HepG2 (cell line): ENCODE results near the gene KANSL1. TPM values are rescaled to one million over a fixed set of nuclear protein-coding genes. Genes with fewer than 3 reads are reported as not detected.
A peak's percentile ranks its signal among the peaks of the same experiment; 100 is the strongest.

Experiments
- EZH2 ChIP-seq: conservative IDR thresholded peaks from 2 replicates; pipeline ENCODE4 v1.6.1; 2012; ENCODE audit warnings: mild to moderate bottlenecking, low read depth, low read length, moderate library complexity
- KLF16 ChIP-seq, 2 experiments: sonication (generic) in 1 of 2; formaldehyde crosslinking in 1 of 2; IDR thresholded peaks; 2 replicates each; pipeline versions ENCODE4 v1.6.1 to v1.8.0; 2016 to 2023; ENCODE audit warnings: missing genetic modification reagents in 2 of 2, missing compliant biosample characterization in 1 of 2
- NFRKB ChIP-seq: fragments of 450-650 bp; IDR thresholded peaks from 2 replicates; pipeline ENCODE4 v1.6.1; 2017
- RORA ChIP-seq: sonication (generic); formaldehyde crosslinking; IDR thresholded peaks from 2 replicates; pipeline ENCODE4 v1.5.0; 2020; ENCODE audit warnings: mild to moderate bottlenecking, missing genetic modification reagents, moderate library complexity
- SOX13 ChIP-seq, 3 experiments: fragments of 450-650 bp in 1 of 3; sonication (generic) in 1 of 3; formaldehyde crosslinking in 1 of 3; IDR thresholded peaks in 2 of 3; conservative IDR thresholded peaks in 1 of 3; 2 replicates each; pipeline versions ENCODE4 v1.5.0 to v1.6.1; 2016 to 2020; ENCODE audit warnings: antibody characterized with exemption in 1 of 3, mild to moderate bottlenecking in 1 of 3, missing compliant biosample characterization in 1 of 3, missing genetic modification reagents in 1 of 3, moderate library complexity in 1 of 3
- SYNCRIP ChIP-seq: fragments of 200-400 bp; formaldehyde crosslinking; IDR thresholded peaks from 2 replicates; pipeline ENCODE4 v1.6.1; 2018; ENCODE audit warnings: mild to moderate bottlenecking, low read depth, low read length; ENCODE audit not compliant: insufficient read depth
- TEAD2 ChIP-seq: sonication (generic); formaldehyde crosslinking; IDR thresholded peaks from 2 replicates; pipeline ENCODE4 v1.9.0; 2021; ENCODE audit warnings: missing genetic modification reagents
- ZBTB1 ChIP-seq: sonication (generic); formaldehyde crosslinking; IDR thresholded peaks from 2 replicates; pipeline ENCODE4 v1.4.0; 2020; ENCODE audit warnings: missing genetic modification reagents, borderline replicate concordance
- ZBTB20 ChIP-seq: sonication (generic); formaldehyde crosslinking; IDR thresholded peaks from 2 replicates; pipeline ENCODE4 v1.8.1; 2023; ENCODE audit warnings: missing genetic modification reagents, low read depth, mild to moderate bottlenecking, borderline replicate concordance
- ZBTB42 ChIP-seq: sonication (generic); formaldehyde crosslinking; IDR thresholded peaks from 2 replicates; pipeline ENCODE4 v1.5.0; 2020; ENCODE audit warnings: mild to moderate bottlenecking, missing genetic modification reagents
- ZKSCAN5 ChIP-seq: sonication (generic); formaldehyde crosslinking; IDR thresholded peaks from 2 replicates; pipeline ENCODE4 v1.5.1; 2020; ENCODE audit warnings: mild to moderate bottlenecking, missing genetic modification reagents
- ZNF235 ChIP-seq: sonication (generic); formaldehyde crosslinking; IDR thresholded peaks from 2 replicates; pipeline ENCODE4 v1.8.1; 2023; ENCODE audit warnings: mild to moderate bottlenecking, missing genetic modification reagents, borderline replicate concordance
- ZNF552 ChIP-seq: sonication (generic); formaldehyde crosslinking; IDR thresholded peaks from 2 replicates; pipeline ENCODE4 v1.9.0; 2022; ENCODE audit warnings: missing genetic modification reagents, mild to moderate bottlenecking, borderline replicate concordance
- ZNF577 ChIP-seq: sonication (generic); formaldehyde crosslinking; IDR thresholded peaks from 2 replicates; pipeline ENCODE4 v1.4.0; 2020; ENCODE audit warnings: mild to moderate bottlenecking, low read depth, missing genetic modification reagents, borderline replicate concordance
- polyA plus RNA-seq, 8 experiments: library from polyadenylated mRNA; depleted of rRNA in 3 of 8; stranded (reverse) in 7 of 8; unstranded in 1 of 8; fragments of >200 nt; fragmentation: Illumina TruSeq in 4 of 8; extraction: Trizol in 4 of 8; gene quantifications; 2 replicates each; pipeline versions ENCODE4 v1.2.1 to v1.2.3, GENCODE V29; 2011 to 2016; ENCODE audit warnings: low read depth in 4 of 8, missing spikeins in 1 of 8, mixed read lengths in 1 of 8; ENCODE audit not compliant: insufficient read depth in 1 of 8
- total RNA-seq, 5 experiments: library from RNA; depleted of rRNA; stranded (reverse); fragments of >200 nt; fragmentation: Illumina TruSeq; extraction: Trizol; gene quantifications; 2 replicates each; pipeline ENCODE4 v1.2.3, GENCODE V29; 2016; ENCODE audit warnings: low read depth in 1 of 5
- TF ChIP-seq, protein P1 (sequence below): sonication (generic); formaldehyde crosslinking; IDR thresholded peaks from 2 replicates; pipeline ENCODE4 v1.4.0; 2020; ENCODE audit warnings: missing genetic modification reagents, mild to moderate bottlenecking, borderline replicate concordance
- TF ChIP-seq, protein P2 (sequence below): sonication (generic); formaldehyde crosslinking; IDR thresholded peaks from 2 replicates; pipeline ENCODE4 v1.4.0; 2020; ENCODE audit warnings: mild to moderate bottlenecking, missing genetic modification reagents, borderline replicate concordance
- TF ChIP-seq, protein P3 (sequence below): sonication (generic); formaldehyde crosslinking; IDR thresholded peaks from 2 replicates; pipeline ENCODE4 v1.9.0; 2021; ENCODE audit warnings: missing genetic modification reagents, mild to moderate bottlenecking, borderline replicate concordance
- TF ChIP-seq, protein P4 (sequence below): IDR thresholded peaks from 2 replicates; pipeline ENCODE4 v1.6.1; 2016; ENCODE audit warnings: missing compliant biosample characterization, missing genetic modification reagents, borderline replicate concordance
- TF ChIP-seq, protein P5 (sequence below): sonication (generic); formaldehyde crosslinking; conservative IDR thresholded peaks from 2 replicates; pipeline ENCODE4 v1.5.0; 2020; ENCODE audit warnings: missing genetic modification reagents

KANSL1 gene
- total and polyA plus RNA-seq, 2 of the 13 experiments (the other 11 are each of a cell fraction or from before 2014, with no cell fraction given), result 24.0 to 59.6 TPM

DNA sequence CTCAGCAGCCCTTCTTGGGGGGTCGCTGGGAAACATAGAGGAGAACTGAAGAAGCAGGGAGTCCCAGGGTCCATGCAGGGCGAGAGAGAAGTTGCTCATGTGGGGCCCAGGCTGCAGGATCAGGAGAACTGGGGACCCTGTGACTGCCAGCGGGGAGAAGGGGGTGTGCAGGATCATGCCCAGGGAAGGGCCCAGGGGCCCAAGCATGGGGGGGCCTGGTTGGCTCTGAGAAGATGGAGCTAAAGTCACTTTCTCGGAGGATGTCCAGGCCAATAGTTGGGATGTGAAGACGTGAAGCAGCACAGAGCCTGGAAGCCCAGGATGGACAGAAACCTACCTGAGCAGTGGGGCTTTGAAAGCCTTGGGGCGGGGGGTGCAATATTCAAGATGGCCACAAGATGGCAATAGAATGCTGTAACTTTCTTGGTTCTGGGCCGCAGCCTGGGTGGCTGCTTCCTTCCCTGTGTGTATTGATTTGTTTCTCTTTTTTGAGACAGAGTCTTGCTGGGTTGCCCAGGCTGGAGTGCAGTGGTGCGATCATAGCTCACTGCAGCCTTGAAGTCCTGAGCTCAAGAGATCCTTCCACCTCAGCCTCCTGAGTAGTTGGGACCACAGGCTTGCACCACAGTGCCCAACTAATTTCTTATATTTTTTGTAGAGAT, 190.8 kb downstream of the KANSL1 start (continued):
- TF ChIP-seq, protein P1, sequence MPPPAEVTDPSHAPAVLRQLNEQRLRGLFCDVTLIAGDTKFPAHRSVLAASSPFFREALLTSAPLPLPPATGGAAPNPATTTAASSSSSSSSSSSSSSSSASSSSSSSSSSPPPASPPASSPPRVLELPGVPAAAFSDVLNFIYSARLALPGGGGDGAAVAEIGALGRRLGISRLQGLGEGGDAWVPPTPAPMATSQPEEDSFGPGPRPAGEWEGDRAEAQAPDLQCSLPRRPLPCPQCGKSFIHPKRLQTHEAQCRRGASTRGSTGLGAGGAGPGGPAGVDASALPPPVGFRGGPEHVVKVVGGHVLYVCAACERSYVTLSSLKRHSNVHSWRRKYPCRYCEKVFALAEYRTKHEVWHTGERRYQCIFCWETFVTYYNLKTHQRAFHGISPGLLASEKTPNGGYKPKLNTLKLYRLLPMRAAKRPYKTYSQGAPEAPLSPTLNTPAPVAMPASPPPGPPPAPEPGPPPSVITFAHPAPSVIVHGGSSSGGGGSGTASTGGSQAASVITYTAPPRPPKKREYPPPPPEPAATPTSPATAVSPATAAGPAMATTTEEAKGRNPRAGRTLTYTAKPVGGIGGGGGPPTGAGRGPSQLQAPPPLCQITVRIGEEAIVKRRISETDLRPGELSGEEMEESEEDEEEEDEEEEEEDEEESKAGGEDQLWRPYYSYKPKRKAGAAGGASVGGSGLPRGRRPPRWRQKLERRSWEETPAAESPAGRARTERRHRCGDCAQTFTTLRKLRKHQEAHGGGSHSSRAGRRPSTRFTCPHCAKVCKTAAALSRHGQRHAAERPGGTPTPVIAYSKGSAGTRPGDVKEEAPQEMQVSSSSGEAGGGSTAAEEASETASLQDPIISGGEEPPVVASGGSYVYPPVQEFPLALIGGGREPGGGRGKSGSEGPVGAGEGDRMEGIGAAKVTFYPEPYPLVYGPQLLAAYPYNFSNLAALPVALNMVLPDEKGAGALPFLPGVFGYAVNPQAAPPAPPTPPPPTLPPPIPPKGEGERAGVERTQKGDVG (CRISPR knock-in tag), result no peak
- TF ChIP-seq ZBTB20 (CRISPR knock-in tag) (no peak), NFRKB (no peak), ZNF235 (CRISPR knock-in tag) (peak; percentile 82; the same call in 1 of the 2 replicates), SOX13 (IDR thresholded peaks at IDR 0.05) (no peak), SOX13 (CRISPR knock-in tag; conservative IDR thresholded peaks at IDR 0.05 in 1 of 2, IDR thresholded peaks at IDR 0.05 in 1 of 2) (peak in 1 of 2 experiments; percentile 31; a peak in 1 of 4 replicates), EZH2 (no peak), KLF16 (CRISPR knock-in tag; IDR thresholded peaks at IDR 0.05) (peak in 1 of 2 experiments; percentile 80; a peak in 1 of 4 replicates), ZNF552 (CRISPR knock-in tag) (no peak), TEAD2 (CRISPR knock-in tag) (no peak), RORA (CRISPR knock-in tag) (0 out of 2 replicates have a peak, but pooled peaks have one; percentile 60), ZBTB1 (CRISPR knock-in tag) (no peak), ZNF577 (no peak), ZKSCAN5 (no peak), SYNCRIP (no peak), ZBTB42 (CRISPR knock-in tag) (no peak)
- TF ChIP-seq, protein P2, sequence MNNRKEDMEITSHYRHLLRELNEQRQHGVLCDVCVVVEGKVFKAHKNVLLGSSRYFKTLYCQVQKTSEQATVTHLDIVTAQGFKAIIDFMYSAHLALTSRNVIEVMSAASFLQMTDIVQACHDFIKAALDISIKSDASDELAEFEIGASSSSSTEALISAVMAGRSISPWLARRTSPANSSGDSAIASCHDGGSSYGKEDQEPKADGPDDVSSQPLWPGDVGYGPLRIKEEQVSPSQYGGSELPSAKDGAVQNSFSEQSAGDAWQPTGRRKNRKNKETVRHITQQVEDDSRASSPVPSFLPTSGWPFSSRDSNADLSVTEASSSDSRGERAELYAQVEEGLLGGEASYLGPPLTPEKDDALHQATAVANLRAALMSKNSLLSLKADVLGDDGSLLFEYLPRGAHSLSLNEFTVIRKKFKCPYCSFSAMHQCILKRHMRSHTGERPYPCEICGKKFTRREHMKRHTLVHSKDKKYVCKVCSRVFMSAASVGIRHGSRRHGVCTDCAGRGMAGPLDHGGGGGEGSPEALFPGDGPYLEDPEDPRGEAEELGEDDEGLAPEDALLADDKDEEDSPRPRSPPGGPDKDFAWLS (CRISPR knock-in tag), result no peak
- TF ChIP-seq, protein P3, sequence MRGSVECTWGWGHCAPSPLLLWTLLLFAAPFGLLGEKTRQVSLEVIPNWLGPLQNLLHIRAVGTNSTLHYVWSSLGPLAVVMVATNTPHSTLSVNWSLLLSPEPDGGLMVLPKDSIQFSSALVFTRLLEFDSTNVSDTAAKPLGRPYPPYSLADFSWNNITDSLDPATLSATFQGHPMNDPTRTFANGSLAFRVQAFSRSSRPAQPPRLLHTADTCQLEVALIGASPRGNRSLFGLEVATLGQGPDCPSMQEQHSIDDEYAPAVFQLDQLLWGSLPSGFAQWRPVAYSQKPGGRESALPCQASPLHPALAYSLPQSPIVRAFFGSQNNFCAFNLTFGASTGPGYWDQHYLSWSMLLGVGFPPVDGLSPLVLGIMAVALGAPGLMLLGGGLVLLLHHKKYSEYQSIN (CRISPR knock-in tag), result no peak
- TF ChIP-seq, protein P4, sequence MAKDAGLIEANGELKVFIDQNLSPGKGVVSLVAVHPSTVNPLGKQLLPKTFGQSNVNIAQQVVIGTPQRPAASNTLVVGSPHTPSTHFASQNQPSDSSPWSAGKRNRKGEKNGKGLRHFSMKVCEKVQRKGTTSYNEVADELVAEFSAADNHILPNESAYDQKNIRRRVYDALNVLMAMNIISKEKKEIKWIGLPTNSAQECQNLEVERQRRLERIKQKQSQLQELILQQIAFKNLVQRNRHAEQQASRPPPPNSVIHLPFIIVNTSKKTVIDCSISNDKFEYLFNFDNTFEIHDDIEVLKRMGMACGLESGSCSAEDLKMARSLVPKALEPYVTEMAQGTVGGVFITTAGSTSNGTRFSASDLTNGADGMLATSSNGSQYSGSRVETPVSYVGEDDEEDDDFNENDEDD, result no peak
- TF ChIP-seq, protein P5, sequence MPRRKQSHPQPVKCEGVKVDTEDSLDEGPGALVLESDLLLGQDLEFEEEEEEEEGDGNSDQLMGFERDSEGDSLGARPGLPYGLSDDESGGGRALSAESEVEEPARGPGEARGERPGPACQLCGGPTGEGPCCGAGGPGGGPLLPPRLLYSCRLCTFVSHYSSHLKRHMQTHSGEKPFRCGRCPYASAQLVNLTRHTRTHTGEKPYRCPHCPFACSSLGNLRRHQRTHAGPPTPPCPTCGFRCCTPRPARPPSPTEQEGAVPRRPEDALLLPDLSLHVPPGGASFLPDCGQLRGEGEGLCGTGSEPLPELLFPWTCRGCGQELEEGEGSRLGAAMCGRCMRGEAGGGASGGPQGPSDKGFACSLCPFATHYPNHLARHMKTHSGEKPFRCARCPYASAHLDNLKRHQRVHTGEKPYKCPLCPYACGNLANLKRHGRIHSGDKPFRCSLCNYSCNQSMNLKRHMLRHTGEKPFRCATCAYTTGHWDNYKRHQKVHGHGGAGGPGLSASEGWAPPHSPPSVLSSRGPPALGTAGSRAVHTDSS, result no peak
